ENCODE data around the gene VIPR1.

Gene VIPR1

DNA sequence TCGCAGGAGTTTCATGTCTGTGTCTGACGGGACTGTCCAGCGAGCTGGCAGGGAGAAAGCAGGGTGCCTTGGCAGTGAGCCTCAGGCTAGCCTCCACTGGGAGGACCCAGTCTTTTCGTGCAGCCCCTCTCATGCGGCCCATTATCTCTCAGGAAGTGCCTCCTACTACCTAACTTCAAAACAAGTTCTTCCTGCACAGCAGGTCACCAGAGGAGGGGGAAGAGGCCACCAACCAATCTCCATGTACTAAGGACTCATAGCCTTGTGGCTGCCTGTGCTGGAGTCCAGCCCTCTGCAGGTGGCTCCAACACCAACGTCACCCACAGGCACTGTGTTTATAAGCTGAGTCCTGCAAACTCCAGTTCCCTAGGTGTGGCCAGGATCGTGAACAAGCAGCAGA lies 4.8 kb downstream of the VIPR1 start:
- peak; percentile 45 for DNase-seq
- in situ Hi-C loops (cut with MboI; ENCODE audit: low pct_unique_long_range_greater_than_20kb, low sequenced_read_pairs): no loop called here

DNA sequence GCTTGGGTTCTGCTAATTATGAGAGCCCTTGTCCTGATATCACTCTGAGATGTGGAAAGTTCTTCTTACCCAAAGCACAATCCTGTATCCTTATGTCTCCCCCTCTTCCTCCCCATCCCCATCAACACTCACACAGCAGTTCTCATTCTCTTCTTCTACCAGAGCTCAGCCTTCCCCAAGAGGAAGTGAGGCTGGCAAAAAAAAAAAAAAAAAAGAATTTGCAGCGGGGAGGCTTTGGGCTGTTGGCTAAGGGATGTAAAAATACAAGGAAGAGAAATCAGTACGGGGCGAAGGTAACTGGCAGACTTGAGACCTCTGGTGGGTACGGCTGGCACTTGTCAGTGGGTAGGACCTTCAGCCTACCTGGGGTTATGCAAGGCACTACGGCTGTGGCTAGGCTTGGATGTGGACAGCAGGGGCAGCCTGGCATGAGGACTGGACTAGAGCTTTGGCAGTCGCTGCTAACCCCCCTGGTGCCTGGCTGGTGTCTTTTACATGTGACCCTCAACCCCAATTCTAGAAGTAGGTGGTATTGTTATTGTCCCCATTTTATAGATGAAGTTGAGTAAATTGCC lies 5.4 kb downstream of the VIPR1 start:
- in situ Hi-C loops (cut with MboI; ENCODE audit: low pct_unique_long_range_greater_than_20kb, low sequenced_read_pairs): no loop called here

DNA sequence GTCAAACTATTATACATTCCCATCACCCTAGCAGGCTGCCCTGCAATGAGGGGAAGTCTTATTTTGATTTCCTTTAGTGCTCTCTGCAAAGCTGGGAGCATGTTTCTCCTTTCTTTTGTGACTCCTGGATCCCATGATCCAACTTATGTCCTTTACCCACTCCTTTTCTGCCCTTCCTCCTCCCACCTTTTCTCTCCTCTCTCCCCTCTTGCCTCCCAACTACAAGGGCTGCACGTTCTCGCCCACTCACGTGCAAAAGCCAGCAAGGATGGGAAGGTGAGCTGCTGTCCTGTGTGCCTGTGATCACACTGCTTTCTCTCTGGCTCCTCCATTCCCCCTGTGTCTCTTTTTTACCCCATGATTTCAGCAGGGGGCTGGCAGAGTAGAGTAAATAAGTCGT lies 6.1 kb downstream of the VIPR1 start:
- DNase-seq: no peak
- in situ Hi-C loops (cut with MboI; ENCODE audit: low pct_unique_long_range_greater_than_20kb, low sequenced_read_pairs): no loop called here

More for the DNA sequence above, 5.4 kb downstream of the VIPR1 start:
- DNase-seq: peak; percentile 72

DNA sequence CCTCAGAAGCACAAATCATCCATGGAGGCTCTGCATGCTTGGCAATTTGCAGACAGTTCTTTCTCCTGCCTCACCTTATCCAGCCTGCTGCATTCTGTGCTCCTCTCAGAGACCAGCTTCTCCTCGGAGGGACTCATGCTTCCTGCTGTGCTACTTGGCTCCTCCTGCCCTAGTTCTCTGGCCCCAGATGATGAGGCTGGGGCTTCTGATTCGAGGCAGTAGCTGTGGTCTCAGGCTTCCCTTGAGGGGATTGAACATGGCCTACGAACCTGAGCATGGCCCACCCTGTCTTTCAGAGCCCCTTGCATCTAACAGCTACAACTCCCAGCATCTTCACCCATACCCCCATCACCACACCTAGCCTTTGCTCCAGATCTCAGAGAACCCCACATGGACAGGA lies 6.7 kb downstream of the VIPR1 start:
- no peak for DNase-seq
- in situ Hi-C loops (cut with MboI; ENCODE audit: low pct_unique_long_range_greater_than_20kb, low sequenced_read_pairs): no loop called here

DNA sequence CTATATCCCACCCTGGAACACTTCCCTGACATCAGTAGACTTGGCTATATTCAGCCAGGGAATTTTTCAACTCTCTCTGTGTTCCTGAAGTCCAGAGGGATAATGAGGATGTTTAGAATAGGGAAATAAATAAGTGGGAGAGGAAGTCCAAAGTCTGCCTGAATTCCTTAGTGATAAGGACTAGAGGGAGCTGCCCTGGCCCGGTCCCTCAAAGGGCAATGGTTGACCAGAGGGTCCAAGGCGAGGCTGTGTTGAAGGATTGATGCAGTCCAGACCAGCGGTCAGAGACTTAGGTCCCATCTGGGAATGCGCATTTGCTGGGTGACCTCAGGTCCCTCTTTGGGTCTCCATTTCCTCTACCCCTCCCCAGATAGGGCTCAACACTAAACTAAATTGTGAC lies 7.9 kb downstream of the VIPR1 start:
- no peak for DNase-seq
- in situ Hi-C loops (cut with MboI; ENCODE audit: low pct_unique_long_range_greater_than_20kb, low sequenced_read_pairs): no loop called here

DNA sequence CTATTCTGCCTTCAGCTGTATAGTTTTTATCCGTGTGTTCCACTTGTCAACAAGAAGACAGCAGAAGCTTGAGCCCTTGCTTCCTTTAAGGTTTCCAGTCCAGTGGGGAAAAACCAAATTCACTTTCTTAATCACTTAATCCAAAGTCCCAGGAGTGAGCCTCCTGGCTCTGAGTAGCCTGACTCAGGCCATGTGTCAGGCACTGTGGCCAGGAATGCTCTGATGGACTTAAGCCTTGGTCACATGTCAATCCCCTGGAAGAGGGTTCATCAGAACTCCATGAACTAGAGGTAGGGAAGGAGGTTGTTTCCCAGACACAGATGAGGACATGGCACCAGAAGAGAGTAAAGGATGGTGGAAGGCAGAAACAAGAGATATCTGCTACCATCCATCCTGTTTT lies 8.8 kb downstream of the VIPR1 start:
- DNase-seq: no peak
- in situ Hi-C loops (cut with MboI; ENCODE audit: low pct_unique_long_range_greater_than_20kb, low sequenced_read_pairs): no loop called here

DNA sequence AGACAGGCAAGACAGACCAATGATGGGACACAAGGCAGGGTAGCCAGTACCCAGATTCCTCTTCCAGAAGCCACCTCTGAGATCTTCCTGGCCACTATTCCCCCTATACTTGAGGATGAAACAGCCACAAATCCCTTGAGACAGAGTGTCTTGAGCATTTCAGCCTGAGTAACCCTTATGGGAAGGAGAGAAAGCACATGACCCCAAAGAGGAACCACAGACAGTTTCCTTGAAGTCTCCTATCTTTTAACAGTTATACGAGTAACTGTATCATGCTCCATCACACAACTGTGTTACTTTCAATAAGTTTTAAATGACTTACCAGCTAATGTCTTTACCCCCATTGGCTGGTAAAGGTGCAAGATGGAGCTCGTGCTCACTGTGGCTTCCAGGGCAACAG lies 9.3 kb downstream of the VIPR1 start:
- no peak for DNase-seq
- in situ Hi-C loops (cut with MboI; ENCODE audit: low pct_unique_long_range_greater_than_20kb, low sequenced_read_pairs): no loop called here

DNA sequence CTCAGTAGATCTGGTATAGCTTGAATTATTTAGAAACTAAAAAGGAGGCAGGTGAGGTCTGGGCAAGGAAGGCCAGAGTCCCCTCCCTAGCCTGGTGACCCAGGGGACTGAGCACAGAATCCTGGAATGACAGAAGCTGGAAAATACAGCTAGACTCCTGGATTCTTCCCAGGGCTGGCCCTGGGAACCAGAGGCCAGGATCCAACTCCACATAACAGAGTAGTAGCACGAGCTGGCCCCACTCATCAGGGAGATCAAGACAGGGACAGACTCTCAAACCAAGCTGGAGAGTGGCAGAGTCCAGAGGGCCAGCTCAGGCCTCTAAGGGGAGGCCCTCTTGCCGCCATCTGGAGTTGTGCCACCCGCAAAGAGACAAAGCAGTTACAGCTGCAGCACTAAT lies 10.7 kb downstream of the VIPR1 start:
- no peak for DNase-seq
- in situ Hi-C loops (cut with MboI; ENCODE audit: low pct_unique_long_range_greater_than_20kb, low sequenced_read_pairs): no loop called here

DNA sequence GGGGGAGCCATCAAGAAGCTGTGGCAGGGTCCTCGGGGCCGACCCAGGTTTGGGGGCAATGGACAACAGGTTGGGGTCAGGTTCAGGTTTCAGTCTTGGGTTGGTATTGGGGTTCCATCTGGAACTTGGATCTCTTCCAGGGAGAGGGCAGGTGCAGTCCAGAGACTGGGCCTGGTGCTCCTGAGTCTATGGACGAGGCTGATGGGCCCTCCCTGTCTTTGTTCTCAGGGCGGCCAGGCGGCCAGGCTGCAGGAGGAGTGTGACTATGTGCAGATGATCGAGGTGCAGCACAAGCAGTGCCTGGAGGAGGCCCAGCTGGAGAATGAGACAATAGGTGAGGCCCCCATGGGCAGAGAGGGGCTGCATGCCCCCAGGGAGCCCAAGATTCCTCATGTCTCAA lies 11.1 kb downstream of the VIPR1 start:
- no peak for DNase-seq
- in situ Hi-C loops (cut with MboI; ENCODE audit: low pct_unique_long_range_greater_than_20kb, low sequenced_read_pairs): no loop called here

DNA sequence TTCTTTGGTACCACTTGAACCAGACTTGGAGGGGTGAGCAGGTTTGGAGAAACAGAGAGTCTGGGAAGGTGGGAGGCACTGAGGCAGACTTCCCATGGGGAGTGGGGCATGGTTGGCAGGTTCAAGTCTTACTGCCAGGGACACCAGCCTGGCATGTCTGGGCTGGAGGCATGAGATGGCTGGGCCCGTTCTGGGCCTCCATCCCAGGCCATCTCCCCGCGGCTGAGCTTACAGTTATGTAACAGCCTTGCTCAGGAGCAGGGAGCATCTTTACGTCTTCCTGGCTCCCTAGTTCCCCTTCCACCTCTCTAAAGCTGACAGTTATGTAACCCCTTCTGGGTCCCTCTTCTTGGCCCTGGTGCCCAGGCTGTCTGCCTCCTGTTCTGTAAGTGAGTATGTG lies 12.4 kb downstream of the VIPR1 start:
- no peak for DNase-seq
- in situ Hi-C loops (cut with MboI; ENCODE audit: low pct_unique_long_range_greater_than_20kb, low sequenced_read_pairs): no loop called here

DNA sequence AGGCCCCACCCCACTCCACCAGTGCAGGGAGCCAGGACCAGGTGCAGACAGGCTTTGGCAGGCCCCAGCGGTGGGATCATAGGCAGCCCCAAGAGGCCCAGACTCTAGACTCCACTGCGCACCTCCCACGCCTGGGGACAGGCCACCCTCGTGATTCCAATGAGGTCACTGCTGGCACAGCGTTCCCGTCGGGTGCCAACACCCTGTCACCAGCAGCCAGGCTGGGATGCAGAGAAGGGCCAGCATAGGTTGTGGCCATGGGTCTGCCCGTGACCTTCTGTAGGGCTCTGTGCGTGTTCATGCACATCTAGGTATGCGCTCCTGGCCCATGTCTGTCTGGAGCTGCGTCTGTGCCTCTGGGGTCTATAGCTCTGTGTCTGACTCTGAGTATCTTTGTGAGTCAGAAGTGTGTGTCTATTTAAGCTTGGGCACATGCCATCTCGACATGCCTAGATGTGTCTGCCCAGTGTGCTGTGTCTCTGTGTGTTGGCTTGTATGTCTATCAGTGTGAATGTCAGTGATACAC lies 13.0 kb downstream of the VIPR1 start:
- no peak for DNase-seq
- in situ Hi-C loops (cut with MboI; ENCODE audit: low pct_unique_long_range_greater_than_20kb, low sequenced_read_pairs): no loop called here

DNA sequence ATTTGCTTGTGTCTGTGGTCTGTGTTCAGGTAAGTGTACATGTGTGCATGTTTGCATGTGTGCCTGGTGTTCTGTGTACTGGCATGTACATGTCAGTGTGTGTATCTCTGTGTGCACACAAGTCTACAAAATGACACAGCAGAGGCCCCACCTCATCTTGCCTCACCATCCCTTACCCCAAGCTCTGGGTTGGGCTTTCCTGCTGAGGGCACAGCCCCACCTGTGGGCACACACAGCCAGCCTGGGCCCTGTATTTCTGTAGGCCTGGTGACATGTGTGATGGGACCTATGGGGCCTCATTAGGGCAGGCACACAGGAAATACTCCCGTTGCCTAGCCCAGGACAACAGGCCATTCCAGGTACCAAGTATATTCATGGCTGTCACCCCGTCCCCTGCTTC lies 13.5 kb downstream of the VIPR1 start:
- in situ Hi-C loops (cut with MboI; ENCODE audit: low pct_unique_long_range_greater_than_20kb, low sequenced_read_pairs): no loop called here

DNA sequence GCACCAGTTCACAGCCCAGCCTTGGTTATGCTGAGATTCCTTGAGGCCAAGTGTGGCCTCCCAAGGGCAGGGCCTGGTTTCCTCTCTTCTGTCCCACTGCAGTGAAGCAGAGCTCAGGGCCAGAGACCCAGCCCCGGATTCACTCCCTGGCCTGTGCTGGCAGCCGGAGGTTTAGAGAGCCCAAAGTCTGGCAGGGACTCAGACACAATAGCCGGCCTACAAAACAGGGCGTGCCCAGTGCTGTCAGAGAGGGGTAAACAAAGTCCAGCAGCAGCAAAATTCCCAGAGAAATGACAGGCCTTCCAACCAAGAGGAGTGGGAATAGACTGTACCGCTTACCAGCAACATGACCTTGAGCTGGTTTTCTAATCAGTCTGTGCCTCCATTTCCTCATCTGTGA lies 14.0 kb downstream of the VIPR1 start:
- DNase-seq: no peak
- in situ Hi-C loops (cut with MboI; ENCODE audit: low pct_unique_long_range_greater_than_20kb, low sequenced_read_pairs): no loop called here

More for the DNA sequence above, 13.5 kb downstream of the VIPR1 start:
- no peak for DNase-seq

DNA sequence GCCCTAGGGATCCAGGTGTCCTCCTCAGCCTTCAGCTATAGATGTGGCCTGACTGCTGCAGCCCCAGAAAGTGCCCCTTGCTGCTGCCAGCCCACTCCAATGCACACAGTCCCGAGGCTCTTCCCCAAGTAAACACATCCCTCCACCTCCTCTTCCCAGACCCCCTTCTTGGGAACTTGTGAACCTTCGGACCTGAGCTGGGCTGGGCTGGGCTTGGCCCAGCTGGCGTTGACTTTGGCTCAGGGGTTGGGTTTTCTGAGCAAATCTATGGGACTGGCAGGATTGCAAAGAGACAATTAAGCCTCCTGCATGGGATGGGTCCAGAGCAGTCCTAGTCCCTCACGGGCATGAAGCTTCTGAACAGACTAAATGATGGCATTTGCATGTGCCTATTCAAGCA lies 14.7 kb downstream of the VIPR1 start:
- DNase-seq: no peak
- in situ Hi-C loops (cut with MboI; ENCODE audit: low pct_unique_long_range_greater_than_20kb, low sequenced_read_pairs): no loop called here

DNA sequence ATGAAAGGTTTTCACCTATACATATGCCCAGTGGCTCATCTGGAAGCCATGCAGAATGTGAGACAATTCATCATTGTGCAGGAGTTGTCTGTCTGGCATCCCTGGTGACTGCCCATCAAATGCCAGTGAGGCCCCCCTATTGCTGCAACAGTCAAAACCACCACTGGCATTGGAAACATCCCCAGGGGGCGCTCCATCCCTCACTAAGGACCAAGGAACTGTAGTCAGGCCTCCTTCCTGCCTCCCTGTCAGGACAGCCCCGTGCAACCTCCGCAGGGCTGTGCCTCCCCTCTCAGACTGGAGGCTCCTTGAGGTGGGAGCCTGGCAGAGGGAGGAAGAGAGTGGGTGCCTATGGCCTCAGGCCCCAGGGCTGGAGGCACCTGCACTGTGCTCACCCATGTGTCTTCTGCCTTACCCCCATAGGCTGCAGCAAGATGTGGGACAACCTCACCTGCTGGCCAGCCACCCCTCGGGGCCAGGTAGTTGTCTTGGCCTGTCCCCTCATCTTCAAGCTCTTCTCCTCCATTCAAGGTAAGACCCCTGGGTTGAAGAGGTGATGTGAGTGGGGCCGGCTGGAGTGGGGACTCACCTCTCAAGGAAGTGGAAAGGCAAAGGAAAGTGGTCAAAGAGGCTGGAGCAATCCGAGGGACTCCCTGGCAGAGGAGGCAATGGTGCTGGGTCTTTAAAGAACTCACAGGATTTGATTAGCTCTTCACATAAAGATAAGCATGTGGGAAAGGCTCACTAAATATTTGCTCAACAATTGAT lies 16.5 kb downstream of the VIPR1 start:
- in situ Hi-C loops (cut with MboI; ENCODE audit: low pct_unique_long_range_greater_than_20kb, low sequenced_read_pairs): no loop called here
- no peak for DNase-seq

DNA sequence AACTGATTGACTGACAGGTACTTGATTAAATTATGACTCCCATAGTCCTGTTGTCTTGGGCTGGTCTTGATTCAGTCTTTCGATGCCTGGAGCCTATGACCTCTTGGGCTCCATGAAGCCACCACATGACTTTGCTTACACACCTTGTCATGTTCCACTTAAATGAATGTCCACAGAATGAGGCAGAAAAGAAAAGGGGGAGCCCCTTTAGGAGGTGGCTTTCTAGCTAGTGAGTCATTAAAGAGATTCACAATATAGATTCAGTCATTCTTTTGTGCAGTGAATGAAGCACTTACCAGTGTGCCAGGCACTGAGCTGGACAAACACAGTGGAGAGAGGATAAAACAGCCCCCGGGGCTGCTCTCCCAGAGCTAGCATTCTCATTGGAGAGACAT lies 17.1 kb downstream of the VIPR1 start:
- in situ Hi-C loops (cut with MboI; ENCODE audit: low pct_unique_long_range_greater_than_20kb, low sequenced_read_pairs): no loop called here
- DNase-seq: no peak

DNA sequence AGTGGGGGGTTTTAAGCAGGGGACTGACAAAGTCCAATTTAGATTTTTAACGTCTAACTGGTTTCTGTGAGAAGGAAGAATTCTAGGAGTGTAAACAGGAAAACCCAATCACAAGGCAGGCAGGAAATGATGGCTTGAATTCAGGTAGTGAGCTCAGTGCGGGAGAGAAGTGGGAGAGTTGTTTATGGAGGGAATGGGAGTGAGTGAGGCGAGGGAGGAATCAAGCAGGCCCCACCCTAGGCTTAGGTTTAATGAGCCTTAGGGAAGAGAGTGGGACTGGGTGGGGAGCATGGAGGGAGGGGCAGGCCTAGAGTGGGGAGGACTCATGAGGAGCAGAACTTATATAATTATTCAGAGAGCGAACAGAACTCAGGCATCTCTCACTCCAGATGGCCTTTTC lies 17.9 kb downstream of the VIPR1 start:
- no peak for DNase-seq
- in situ Hi-C loops (cut with MboI; ENCODE audit: low pct_unique_long_range_greater_than_20kb, low sequenced_read_pairs): no loop called here

DNA sequence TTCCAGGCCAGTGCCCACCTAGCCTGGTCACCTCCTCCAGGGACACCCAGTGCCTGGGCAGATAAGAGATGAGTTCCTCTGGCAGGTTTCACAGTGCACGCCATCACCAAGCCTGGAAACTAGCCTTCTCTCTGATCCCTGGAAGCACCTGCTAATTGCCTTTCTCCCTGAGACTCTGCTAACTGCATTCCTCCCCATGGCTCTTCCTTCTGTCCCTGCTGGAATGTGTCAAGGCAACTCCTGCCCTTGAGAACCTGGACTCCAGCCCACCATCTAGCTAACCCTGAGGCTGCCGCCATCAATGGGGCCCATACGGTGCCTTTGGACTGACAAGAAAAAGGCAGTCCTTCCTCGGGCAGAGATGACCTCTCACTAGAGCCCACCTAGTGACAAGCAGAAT lies 18.5 kb downstream of the VIPR1 start:
- DNase-seq: no peak
- in situ Hi-C loops (cut with MboI; ENCODE audit: low pct_unique_long_range_greater_than_20kb, low sequenced_read_pairs): no loop called here

DNA sequence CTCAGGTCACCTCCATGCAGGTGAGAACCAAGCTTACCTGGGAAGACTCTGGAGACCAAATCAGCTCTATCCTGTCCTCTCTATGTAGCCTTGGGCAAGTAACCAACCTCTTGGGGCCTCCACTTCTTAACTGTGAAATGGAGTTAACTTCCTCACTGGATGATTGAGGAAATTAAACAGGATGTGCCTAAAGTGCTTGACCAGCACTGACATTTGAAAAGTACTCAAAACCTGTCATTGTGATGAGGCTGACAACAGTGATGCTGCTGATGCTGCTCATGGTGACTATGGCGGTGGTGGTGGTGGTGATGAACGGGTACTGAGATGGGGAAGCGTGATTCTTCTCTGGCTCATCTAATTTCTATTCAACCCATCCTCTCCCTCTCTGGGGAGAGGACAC lies 22.3 kb downstream of the VIPR1 start:
- DNase-seq: no peak
- in situ Hi-C loops (cut with MboI; ENCODE audit: low pct_unique_long_range_greater_than_20kb, low sequenced_read_pairs): no loop called here

DNA sequence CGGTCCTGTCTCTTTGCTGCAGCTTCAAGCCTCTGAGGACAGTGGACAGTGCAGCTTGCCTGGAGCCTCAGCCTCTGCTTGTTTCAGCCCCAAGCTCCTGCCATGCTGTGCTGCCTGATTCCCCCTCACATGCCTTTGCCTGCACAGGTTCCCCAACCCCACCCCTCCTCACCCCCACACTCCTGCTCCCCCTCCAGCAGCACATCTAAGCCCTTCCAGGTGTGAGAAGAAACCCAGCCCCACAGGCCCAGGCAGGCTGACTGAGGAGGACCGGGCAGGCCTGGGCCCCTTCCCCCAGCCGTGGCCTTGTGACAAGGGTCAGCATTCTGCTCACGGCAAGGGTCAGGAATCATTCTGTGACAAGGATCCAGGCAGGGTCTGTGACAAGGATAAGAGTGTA lies 22.8 kb downstream of the VIPR1 start:
- no peak for DNase-seq
- in situ Hi-C loops (cut with MboI; ENCODE audit: low pct_unique_long_range_greater_than_20kb, low sequenced_read_pairs): no loop called here

DNA sequence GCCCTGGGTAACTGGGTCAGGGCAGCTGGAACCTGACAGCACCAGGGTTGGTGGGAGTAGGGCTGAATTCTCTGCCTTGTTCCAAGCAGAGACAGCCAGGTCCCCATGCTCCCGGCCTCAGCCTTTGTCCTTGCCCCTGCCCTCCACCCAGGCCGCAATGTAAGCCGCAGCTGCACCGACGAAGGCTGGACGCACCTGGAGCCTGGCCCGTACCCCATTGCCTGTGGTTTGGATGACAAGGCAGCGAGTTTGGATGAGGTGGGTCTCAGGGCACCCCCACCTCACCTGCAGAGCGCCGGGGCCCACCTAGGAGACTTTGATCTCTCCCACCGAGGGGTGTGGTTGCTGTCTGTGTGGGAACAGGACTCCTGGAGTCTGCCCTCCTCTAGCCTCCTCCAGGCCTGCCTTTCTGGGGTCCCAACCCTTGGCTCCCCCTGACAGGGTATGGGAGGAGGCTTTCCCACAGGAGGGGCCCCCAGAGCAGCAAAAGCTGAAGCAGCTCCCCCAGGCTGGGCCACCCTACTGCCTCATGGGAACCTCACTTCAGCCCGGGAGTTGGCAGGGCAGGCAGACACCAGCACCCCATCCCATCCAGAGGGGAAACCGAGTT lies 23.4 kb downstream of the VIPR1 start:
- in situ Hi-C loops (cut with MboI; ENCODE audit: low pct_unique_long_range_greater_than_20kb, low sequenced_read_pairs): no loop called here
- no peak for DNase-seq
